ENCODE data around the gene NKIRAS2.

NKIRAS2 gene
- 13.7 to 25.6 (median 14.4) reads per million in 3 donors for total RNA-seq

GRCh38 chr17:42019509-42020404 is at the start of gene NKIRAS2:
TSS of gene NKIRAS2 (plus strand) at chr17:42020090. CDS start at chr17:42021578, 1,488 bp downstream.
- H3K4me3 ChIP-seq (ENCODE audit: insufficient read depth, low read depth, low read length, poor library complexity, severe bottlenecking) = peak within 1 kb of the TSS; percentile 87
- H3K27me3 ChIP-seq (replicated peaks; ENCODE audit: control insufficient read depth, insufficient read depth, low read length, poor library complexity, severe bottlenecking) = no peaks in the 10 kb centered on the region
- peak; percentile 86 to 92 (median 87) for DNase-seq
- no peaks in the 10 kb centered on the region for H3K9me3 ChIP-seq (ENCODE audit: control insufficient read depth, low read length)
- peak within 1 kb of the TSS; percentile 80 for H3K27ac ChIP-seq (ENCODE audit: insufficient read depth, low read length, poor library complexity, severe bottlenecking)
- H3K36me3 ChIP-seq (ENCODE audit: control insufficient read depth, insufficient read depth, low read length) = peaks cover 24% of the 10 kb centered on the region
- H3K4me1 ChIP-seq (ENCODE audit: control insufficient read depth, insufficient read depth, low read length, poor library complexity, severe bottlenecking) = peaks cover 25% of the 10 kb centered on the region

DNA sequence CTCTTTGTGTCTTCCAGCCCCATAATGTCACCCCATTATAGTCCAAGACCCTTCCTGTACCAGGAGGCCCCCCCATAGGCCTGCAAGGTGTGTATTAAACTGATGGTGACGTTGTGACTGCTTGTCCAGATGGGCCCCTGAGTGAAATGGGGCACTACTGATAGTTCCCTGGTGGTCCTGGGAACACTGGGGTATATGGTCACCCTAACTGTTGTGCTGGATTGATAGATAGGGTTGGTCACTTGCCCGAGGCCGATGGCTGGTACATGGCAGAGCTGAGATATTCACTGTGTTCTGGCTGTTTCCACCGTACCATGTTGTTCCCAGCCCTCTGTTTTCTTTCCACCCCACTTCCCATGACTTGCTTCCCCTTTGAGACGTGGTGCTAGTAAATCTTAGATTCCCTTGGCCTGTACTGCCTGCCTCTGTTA is 49.0 kb upstream of the NKIRAS2 start:
- no peak for DNase-seq
- Histone ChIP-seq H3K4me1 (ENCODE audit: control insufficient read depth, insufficient read depth, low read length, poor library complexity, severe bottlenecking) (peaks cover 17% of the 10 kb centered on the region), H3K36me3 (ENCODE audit: control insufficient read depth, insufficient read depth, low read length) (peaks cover 48% of the 10 kb centered on the region), H3K27me3 (replicated peaks; ENCODE audit: control insufficient read depth, insufficient read depth, low read length, poor library complexity, severe bottlenecking) (no peaks in the 10 kb centered on the region), H3K27ac (ENCODE audit: insufficient read depth, low read length, poor library complexity, severe bottlenecking) (no peak overlapping the region), H3K4me3 (ENCODE audit: insufficient read depth, low read depth, low read length, poor library complexity, severe bottlenecking) (no peak overlapping the region), H3K9me3 (ENCODE audit: control insufficient read depth, low read length) (no peaks in the 10 kb centered on the region)

DNA sequence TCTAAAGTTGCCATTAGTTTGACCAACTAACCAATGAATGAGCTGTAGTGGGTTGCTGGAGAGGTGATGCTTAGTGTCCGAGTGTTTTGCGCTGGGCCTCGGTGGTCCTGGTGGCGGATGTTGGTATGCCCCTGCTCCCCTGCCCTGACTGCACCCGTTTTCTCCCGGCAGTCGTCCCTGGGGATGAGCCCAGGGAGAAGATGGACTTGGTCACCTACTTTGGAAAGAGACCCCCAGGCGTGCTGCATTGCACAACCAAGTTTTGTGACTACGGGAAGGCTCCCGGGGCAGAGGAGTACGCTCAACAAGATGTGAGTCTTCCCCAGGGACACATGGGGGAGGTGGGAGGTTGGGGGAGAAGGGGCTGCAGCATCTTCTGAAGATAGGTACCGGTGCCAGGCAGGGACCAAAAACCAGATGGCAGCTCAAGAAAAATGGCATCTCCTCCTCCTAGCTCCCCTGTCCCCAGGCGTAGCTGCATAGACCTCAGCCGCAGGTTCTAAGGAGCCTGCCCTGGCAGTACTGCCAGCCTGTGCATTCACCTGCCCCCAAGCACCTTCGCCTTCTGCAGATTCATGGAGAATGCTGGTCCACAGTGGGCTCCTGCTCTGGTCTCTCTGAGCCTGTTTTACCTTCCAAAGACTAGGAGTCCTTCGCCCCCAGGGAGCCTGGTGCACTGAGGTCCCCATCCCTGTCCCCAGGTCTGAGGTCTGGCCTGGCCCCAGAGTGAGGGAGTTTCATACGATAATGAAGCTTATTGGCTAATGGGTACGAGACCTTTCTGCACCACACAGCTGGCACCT is 48.0 kb upstream of the NKIRAS2 start:
- H3K27ac ChIP-seq (ENCODE audit: insufficient read depth, low read length, poor library complexity, severe bottlenecking) = no peak overlapping the region
- H3K4me3 ChIP-seq (ENCODE audit: insufficient read depth, low read depth, low read length, poor library complexity, severe bottlenecking) = no peak overlapping the region

GRCh38 chr17:41972571-41973407 is 47.1 kb upstream of the NKIRAS2 start:
- Histone ChIP-seq H3K4me3 (ENCODE audit: insufficient read depth, low read depth, low read length, poor library complexity, severe bottlenecking) (no peak overlapping the region), H3K36me3 (ENCODE audit: control insufficient read depth, insufficient read depth, low read length) (peaks cover 67% of the 10 kb centered on the region), H3K9me3 (ENCODE audit: control insufficient read depth, low read length) (no peaks in the 10 kb centered on the region), H3K27ac (ENCODE audit: insufficient read depth, low read length, poor library complexity, severe bottlenecking) (no peak overlapping the region), H3K27me3 (replicated peaks; ENCODE audit: control insufficient read depth, insufficient read depth, low read length, poor library complexity, severe bottlenecking) (no peaks in the 10 kb centered on the region), H3K4me1 (ENCODE audit: control insufficient read depth, insufficient read depth, low read length, poor library complexity, severe bottlenecking) (peaks cover 8% of the 10 kb centered on the region)
- DNase-seq = no peak

More for the DNA sequence above, 48.0 kb upstream of the NKIRAS2 start:
- Histone ChIP-seq H3K9me3 (ENCODE audit: control insufficient read depth, low read length) (no peaks in the 10 kb centered on the region), H3K36me3 (ENCODE audit: control insufficient read depth, insufficient read depth, low read length) (peaks cover 58% of the 10 kb centered on the region), H3K4me1 (ENCODE audit: control insufficient read depth, insufficient read depth, low read length, poor library complexity, severe bottlenecking) (peaks cover 15% of the 10 kb centered on the region), H3K27me3 (replicated peaks; ENCODE audit: control insufficient read depth, insufficient read depth, low read length, poor library complexity, severe bottlenecking) (no peaks in the 10 kb centered on the region)
- DNase-seq = no peak

DNA sequence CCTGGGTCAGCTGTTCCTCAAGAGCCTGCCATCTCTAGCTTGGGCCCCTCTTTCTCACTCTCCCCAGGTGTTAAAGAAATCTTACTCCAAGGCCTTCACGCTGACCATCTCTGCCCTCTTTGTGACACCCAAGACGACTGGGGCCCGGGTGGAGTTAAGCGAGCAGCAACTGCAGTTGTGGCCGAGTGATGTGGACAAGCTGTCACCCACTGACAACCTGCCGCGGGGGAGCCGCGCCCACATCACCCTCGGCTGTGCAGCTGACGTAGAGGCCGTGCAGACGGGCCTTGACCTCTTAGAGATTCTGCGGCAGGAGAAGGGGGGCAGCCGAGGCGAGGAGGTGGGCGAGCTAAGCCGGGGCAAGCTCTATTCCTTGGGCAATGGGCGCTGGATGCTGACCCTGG is 46.5 kb upstream of the NKIRAS2 start:
- Histone ChIP-seq H3K27ac (ENCODE audit: insufficient read depth, low read length, poor library complexity, severe bottlenecking) (no peak overlapping the region), H3K9me3 (ENCODE audit: control insufficient read depth, low read length) (no peaks in the 10 kb centered on the region), H3K27me3 (replicated peaks; ENCODE audit: control insufficient read depth, insufficient read depth, low read length, poor library complexity, severe bottlenecking) (no peaks in the 10 kb centered on the region), H3K36me3 (ENCODE audit: control insufficient read depth, insufficient read depth, low read length) (peaks cover 72% of the 10 kb centered on the region), H3K4me1 (ENCODE audit: control insufficient read depth, insufficient read depth, low read length, poor library complexity, severe bottlenecking) (peaks cover 5% of the 10 kb centered on the region), H3K4me3 (ENCODE audit: insufficient read depth, low read depth, low read length, poor library complexity, severe bottlenecking) (no peak overlapping the region)
- DNase-seq = no peak

- DNase-seq = no peak
- H3K27me3 ChIP-seq (replicated peaks; ENCODE audit: control insufficient read depth, insufficient read depth, low read length, poor library complexity, severe bottlenecking) = no peaks in the 10 kb centered on the region
- H3K9me3 ChIP-seq (ENCODE audit: control insufficient read depth, low read length) = no peaks in the 10 kb centered on the region
- peaks cover 73% of the 10 kb centered on the region for H3K36me3 ChIP-seq (ENCODE audit: control insufficient read depth, insufficient read depth, low read length)
- peaks cover 5% of the 10 kb centered on the region for H3K4me1 ChIP-seq (ENCODE audit: control insufficient read depth, insufficient read depth, low read length, poor library complexity, severe bottlenecking)
- H3K27ac ChIP-seq (ENCODE audit: insufficient read depth, low read length, poor library complexity, severe bottlenecking) = no peak overlapping the region
- H3K4me3 ChIP-seq (ENCODE audit: insufficient read depth, low read depth, low read length, poor library complexity, severe bottlenecking) = no peak overlapping the region
Measured at GRCh38 chr17:41974031-41974430, 45.9 kb upstream of the NKIRAS2 start.

- Histone ChIP-seq H3K4me3 (ENCODE audit: insufficient read depth, low read depth, low read length, poor library complexity, severe bottlenecking) (no peak overlapping the region), H3K27me3 (replicated peaks; ENCODE audit: control insufficient read depth, insufficient read depth, low read length, poor library complexity, severe bottlenecking) (no peaks in the 10 kb centered on the region), H3K9me3 (ENCODE audit: control insufficient read depth, low read length) (no peaks in the 10 kb centered on the region), H3K27ac (ENCODE audit: insufficient read depth, low read length, poor library complexity, severe bottlenecking) (no peak overlapping the region), H3K4me1 (ENCODE audit: control insufficient read depth, insufficient read depth, low read length, poor library complexity, severe bottlenecking) (peaks cover 5% of the 10 kb centered on the region), H3K36me3 (ENCODE audit: control insufficient read depth, insufficient read depth, low read length) (peaks cover 74% of the 10 kb centered on the region)
- DNase-seq = no peak
Measured at GRCh38 chr17:41974658-41975057, 45.2 kb upstream of the NKIRAS2 start.

- Histone ChIP-seq H3K27ac (ENCODE audit: insufficient read depth, low read length, poor library complexity, severe bottlenecking) (no peak overlapping the region), H3K4me3 (ENCODE audit: insufficient read depth, low read depth, low read length, poor library complexity, severe bottlenecking) (no peak overlapping the region), H3K4me1 (ENCODE audit: control insufficient read depth, insufficient read depth, low read length, poor library complexity, severe bottlenecking) (peaks cover 5% of the 10 kb centered on the region), H3K36me3 (ENCODE audit: control insufficient read depth, insufficient read depth, low read length) (peaks cover 79% of the 10 kb centered on the region), H3K27me3 (replicated peaks; ENCODE audit: control insufficient read depth, insufficient read depth, low read length, poor library complexity, severe bottlenecking) (no peaks in the 10 kb centered on the region), H3K9me3 (ENCODE audit: control insufficient read depth, low read length) (no peaks in the 10 kb centered on the region)
- DNase-seq = no peak
Measured at GRCh38 chr17:41975099-41976083, 44.5 kb upstream of the NKIRAS2 start.

Data from effector memory CD4-positive, alpha-beta T cell (primary cell).